SK-N-SH (cell line): ENCODE data around the gene CHRNG. TPM values are rescaled to one million over a fixed set of nuclear protein-coding genes. Genes with fewer than 3 reads are reported as not detected.

Experiments
- CTCF ChIA-PET: fragments of 300-600, 350-600 bp; formaldehyde crosslinking; extraction: SDS; loops from one replicate; lab custom pipeline; 2021; lab: Yijun Ruan, JAX
- POLR2A ChIA-PET: fragments of 350-600 bp; sonication (Branson Sonifier 250); formaldehyde crosslinking; extraction: SDS; loops from one replicate; lab custom pipeline; 2020; ENCODE audit warnings: antibody characterized with exemption, inconsistent platforms; lab: Yijun Ruan, JAX
- DNase-seq: peaks from one replicate; pipeline ENCODE4 v3.0.0; 2012
- H2AFZ ChIP-seq: fragments of 200-600 bp; sonication (generic); 2 replicates; pipeline ENCODE4 v1.8.1; 2016; ENCODE audit warnings: antibody characterized with exemption, mild to moderate bottlenecking, low read depth
- H3F3A ChIP-seq: fragments of 200-600 bp; sonication (generic); replicated peaks from 2 replicates; pipeline ENCODE3; 2016; ENCODE audit warnings: antibody characterized with exemption, mild to moderate bottlenecking; ENCODE audit not compliant: insufficient read depth
- H3K27ac ChIP-seq, 2 experiments: fragments of 200-500 bp in 1 of 2; fragments of 200-600 bp in 1 of 2; sonication (Bioruptor generic) in 1 of 2; sonication (generic), shearing (Covaris generic) in 1 of 2; 2 replicates each; pipeline versions ENCODE4 v1.5.1 to v1.6.1; 2014 to 2016; ENCODE audit warnings: low read depth in 2 of 2, inconsistent platforms in 1 of 2, low read length in 1 of 2, mild to moderate bottlenecking in 1 of 2, mixed read lengths in 1 of 2
- H3K27me3 ChIP-seq: fragments of 200-600 bp; sonication (generic), shearing (Covaris generic); 2 replicates; pipeline ENCODE4 v1.6.1; 2016; ENCODE audit warnings: mixed run types; ENCODE audit not compliant: insufficient read depth
- H3K36me3 ChIP-seq, 2 experiments: fragments of 200-500 bp in 1 of 2; fragments of 200-600 bp in 1 of 2; sonication (Bioruptor generic) in 1 of 2; sonication (generic) in 1 of 2; replicated peaks in 1 of 2; 2 replicates each; pipeline versions ENCODE3 to v1.5.1; 2014 to 2016; ENCODE audit warnings: low read length in 1 of 2, mild to moderate bottlenecking in 1 of 2; ENCODE audit not compliant: insufficient read depth in 2 of 2, control insufficient read depth in 1 of 2
- H3K4me1 ChIP-seq, 2 experiments: fragments of 200-500 bp in 1 of 2; fragments of 200-600 bp in 1 of 2; sonication (Bioruptor generic) in 1 of 2; sonication (generic), shearing (Covaris generic) in 1 of 2; 2 replicates each; pipeline versions ENCODE4 v1.5.1 to v1.6.1; 2014 to 2016; ENCODE audit warnings: low read depth in 1 of 2, low read length in 1 of 2, mixed run types in 1 of 2; ENCODE audit not compliant: insufficient read depth in 2 of 2, control insufficient read depth in 1 of 2
- H3K4me2 ChIP-seq: fragments of 200-600 bp; sonication (generic), shearing (Covaris generic); 2 replicates; pipeline ENCODE4 v1.6.1; 2017; ENCODE audit warnings: mixed run types
- H3K4me3 ChIP-seq, 2 experiments: fragments of 200-500 bp in 1 of 2; fragments of 200-600 bp in 1 of 2; sonication (Bioruptor generic) in 1 of 2; sonication (generic), shearing (Covaris generic) in 1 of 2; 2 replicates each; pipeline versions ENCODE4 v1.5.1 to v1.8.1; 2014 to 2016; ENCODE audit warnings: low read depth in 2 of 2, inconsistent platforms in 1 of 2, low read length in 1 of 2, mild to moderate bottlenecking in 1 of 2, mixed read lengths in 1 of 2, moderate library complexity in 1 of 2
- H3K79me2 ChIP-seq: fragments of 200-600 bp; sonication (generic); 2 replicates; pipeline ENCODE4 v1.8.1; 2017; ENCODE audit warnings: mild to moderate bottlenecking; ENCODE audit not compliant: insufficient read depth
- H3K9ac ChIP-seq: fragments of 200-600 bp; sonication (generic); 2 replicates; pipeline ENCODE4 v1.6.1; 2017; ENCODE audit warnings: mixed run types
- H3K9me2 ChIP-seq: fragments of 200-600 bp; sonication (generic); 2 replicates; pipeline ENCODE4 v1.6.1; 2017; ENCODE audit warnings: mixed run types
- H3K9me3 ChIP-seq: fragments of 200-600 bp; sonication (generic); 2 replicates; pipeline ENCODE4 v1.6.1; 2017; ENCODE audit warnings: mixed run types, mild to moderate bottlenecking, moderate library complexity
- H4K20me1 ChIP-seq: fragments of 200-600 bp; sonication (generic); 2 replicates; pipeline ENCODE4 v1.6.1; 2017; ENCODE audit warnings: mild to moderate bottlenecking, mixed run types; ENCODE audit not compliant: insufficient read depth
- CHD2 ChIP-seq: fragments of 150-350 bp; IDR thresholded peaks from 2 replicates; pipeline ENCODE4 v1.6.1; 2018; ENCODE audit warnings: low read length; ENCODE audit not compliant: partially characterized antibody
- ELF1 ChIP-seq: IDR thresholded peaks from 2 replicates; pipeline ENCODE4 v1.4.0; 2012
- EP300 ChIP-seq, 2 experiments: IDR thresholded peaks; 2 replicates each; pipeline versions ENCODE4 v1.4.0 to v1.6.1; 2012; ENCODE audit warnings: borderline replicate concordance in 1 of 2, low read depth in 1 of 2, low read length in 1 of 2
- FOSL2 ChIP-seq: IDR thresholded peaks from 2 replicates; pipeline ENCODE4 v1.4.0; 2012; ENCODE audit warnings: low read depth, mild to moderate bottlenecking, moderate library complexity, borderline replicate concordance
- FOXJ3 ChIP-seq: sonication (generic); formaldehyde crosslinking; IDR thresholded peaks from 2 replicates; pipeline ENCODE4 v1.5.1; 2020; ENCODE audit warnings: mild to moderate bottlenecking, missing genetic modification reagents
- FOXM1 ChIP-seq: IDR thresholded peaks from 2 replicates; pipeline ENCODE4 v1.4.0; 2012; ENCODE audit warnings: low read depth, mild to moderate bottlenecking
- GABPA ChIP-seq: IDR thresholded peaks from 2 replicates; pipeline ENCODE4 v1.4.0; 2012; ENCODE audit warnings: low read depth, mild to moderate bottlenecking
- GATA2 ChIP-seq: sonication (generic); formaldehyde crosslinking; IDR thresholded peaks from 2 replicates; pipeline ENCODE4 v1.5.0; 2020; ENCODE audit warnings: mild to moderate bottlenecking, missing genetic modification reagents
- MEF2A ChIP-seq: IDR thresholded peaks from 2 replicates; pipeline ENCODE4 v1.4.0; 2012; ENCODE audit warnings: low read depth, borderline replicate concordance
- MXI1 ChIP-seq: IDR thresholded peaks from 2 replicates; pipeline ENCODE4 v1.6.1; 2012; ENCODE audit warnings: mild to moderate bottlenecking, low read depth, low read length, improper control_type of control experiment
- NRF1 ChIP-seq: IDR thresholded peaks from 2 replicates; pipeline ENCODE4 v1.6.1; 2012; ENCODE audit warnings: low read depth, mild to moderate bottlenecking, low read length
- RAD21 ChIP-seq: IDR thresholded peaks from 2 replicates; pipeline ENCODE4 v1.6.1; 2012; ENCODE audit warnings: mild to moderate bottlenecking, low read length
- RFX5 ChIP-seq: IDR thresholded peaks from 2 replicates; pipeline ENCODE4 v1.6.1; 2012; ENCODE audit warnings: mild to moderate bottlenecking, improper control_type of control experiment, low read length
- SIN3A ChIP-seq: IDR thresholded peaks from 2 replicates; pipeline ENCODE4 v1.6.1; 2012; ENCODE audit warnings: low read depth, mild to moderate bottlenecking, low read length, moderate library complexity, borderline replicate concordance
- SMC3 ChIP-seq: IDR thresholded peaks from 2 replicates; pipeline ENCODE4 v1.6.1; 2012; ENCODE audit warnings: low read depth, low read length, improper control_type of control experiment
- TCF12 ChIP-seq: IDR thresholded peaks from 2 replicates; pipeline ENCODE4 v1.4.0; 2012
- TEAD4 ChIP-seq: IDR thresholded peaks from 2 replicates; pipeline ENCODE4 v1.4.0; 2012; ENCODE audit warnings: mild to moderate bottlenecking, borderline replicate concordance; ENCODE audit not compliant: insufficient read depth
- YY1 ChIP-seq: IDR thresholded peaks from 2 replicates; pipeline ENCODE4 v1.4.0; 2012; ENCODE audit warnings: low read depth, mild to moderate bottlenecking
- WGBS: methylation state at CpG from one replicate; pipeline ENCODE4 v1.1.6; 2017; ENCODE audit warnings: low lambda C conversion rate; 5-methylcytosine and 5-hydroxymethylcytosine counted together
- polyA plus RNA-seq, 3 experiments: library from polyadenylated mRNA; depleted of rRNA; stranded (reverse); fragments of >200 nt; gene quantifications; 2 replicates each; pipeline ENCODE4 v1.2.3, GENCODE V29; 2012
- TF ChIP-seq, protein P1 (sequence below): fragments of 150-350 bp; IDR thresholded peaks from 2 replicates; pipeline ENCODE4 v1.6.1; 2016; ENCODE audit warnings: mild to moderate bottlenecking, low read depth, low read length
- TF ChIP-seq, protein P2 (sequence below): fragments of 150-350 bp; IDR thresholded peaks from 2 replicates; pipeline ENCODE4 v1.6.1; 2017; ENCODE audit warnings: antibody characterized with exemption, low read length, low read depth, borderline replicate concordance
- TF ChIP-seq, protein P3 (sequence below): IDR thresholded peaks from 2 replicates; pipeline ENCODE4 v1.4.0; 2012; ENCODE audit warnings: low read depth
- TF ChIP-seq, protein P4 (sequence below): IDR thresholded peaks from 2 replicates; pipeline ENCODE4 v1.6.1; 2012; ENCODE audit warnings: mild to moderate bottlenecking, low read depth, low read length, moderate library complexity

CHRNG gene
- polyA plus RNA-seq, 1 of the 3 experiments (the other 2 are of a cell fraction), result not detected

DNA sequence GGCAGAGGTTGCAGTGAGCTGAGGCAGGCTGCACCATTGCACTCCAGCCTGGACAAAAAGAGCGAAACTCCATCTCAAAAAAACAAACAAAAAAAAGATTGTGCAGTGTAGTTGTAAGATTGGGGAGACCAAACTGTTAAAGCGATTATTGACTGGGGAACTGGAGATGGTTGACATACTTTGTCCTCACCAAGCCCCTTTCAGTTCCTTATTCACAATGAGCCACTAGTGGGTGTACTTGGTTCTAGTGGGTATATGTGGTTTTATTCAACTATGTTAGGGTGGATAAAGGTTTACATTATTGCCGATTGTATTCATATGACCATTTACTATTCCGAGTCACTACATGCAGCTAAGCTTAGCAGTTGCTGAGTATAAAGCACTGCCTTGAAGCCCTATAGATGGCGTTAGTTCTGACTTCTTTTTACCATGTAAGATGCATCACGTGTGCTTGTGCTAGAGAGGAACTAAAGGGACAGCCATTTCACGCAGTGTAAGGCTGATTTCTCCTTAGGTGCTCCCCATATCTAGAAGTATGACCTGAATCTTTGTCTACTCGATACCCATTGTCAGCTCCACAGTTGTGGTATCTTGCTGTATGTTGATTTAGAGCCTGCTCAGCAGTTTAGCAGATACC is 23.1 kb downstream of the CHRNG start:
- no peak for DNase-seq
- Histone ChIP-seq H3K36me3 (peaks cover 66 to 69% of the 10 kb centered on the region in 2 experiments), H3K79me2 (peaks cover 16% of the 10 kb centered on the region; the same call in 1 of the 2 replicates), H3K9ac (no peak overlapping the region), H3K27me3 (no peaks in the 10 kb centered on the region), H2AFZ (no peak overlapping the region), H4K20me1 (no peaks in the 10 kb centered on the region; the same call in 1 of the 2 replicates), H3F3A (no peaks in the 10 kb centered on the region), H3K27ac (no peak overlapping the region), H3K9me3 (no peaks in the 10 kb centered on the region), H3K9me2 (no peaks in the 10 kb centered on the region), H3K4me3 (no peak overlapping the region), H3K4me2 (no peak overlapping the region), H3K4me1 (no peaks in the 10 kb centered on the region)
- TF ChIP-seq RAD21, result no peak
- no peak for TF ChIP-seq FOXM1
- TF ChIP-seq MXI1, result no peak
- TF ChIP-seq, protein P1, sequence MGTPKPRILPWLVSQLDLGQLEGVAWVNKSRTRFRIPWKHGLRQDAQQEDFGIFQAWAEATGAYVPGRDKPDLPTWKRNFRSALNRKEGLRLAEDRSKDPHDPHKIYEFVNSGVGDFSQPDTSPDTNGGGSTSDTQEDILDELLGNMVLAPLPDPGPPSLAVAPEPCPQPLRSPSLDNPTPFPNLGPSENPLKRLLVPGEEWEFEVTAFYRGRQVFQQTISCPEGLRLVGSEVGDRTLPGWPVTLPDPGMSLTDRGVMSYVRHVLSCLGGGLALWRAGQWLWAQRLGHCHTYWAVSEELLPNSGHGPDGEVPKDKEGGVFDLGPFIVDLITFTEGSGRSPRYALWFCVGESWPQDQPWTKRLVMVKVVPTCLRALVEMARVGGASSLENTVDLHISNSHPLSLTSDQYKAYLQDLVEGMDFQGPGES, result no peak
- no peak for TF ChIP-seq MEF2A
- TF ChIP-seq RFX5, result no peak
- no peak for TF ChIP-seq ELF1
- TF ChIP-seq, protein P2, sequence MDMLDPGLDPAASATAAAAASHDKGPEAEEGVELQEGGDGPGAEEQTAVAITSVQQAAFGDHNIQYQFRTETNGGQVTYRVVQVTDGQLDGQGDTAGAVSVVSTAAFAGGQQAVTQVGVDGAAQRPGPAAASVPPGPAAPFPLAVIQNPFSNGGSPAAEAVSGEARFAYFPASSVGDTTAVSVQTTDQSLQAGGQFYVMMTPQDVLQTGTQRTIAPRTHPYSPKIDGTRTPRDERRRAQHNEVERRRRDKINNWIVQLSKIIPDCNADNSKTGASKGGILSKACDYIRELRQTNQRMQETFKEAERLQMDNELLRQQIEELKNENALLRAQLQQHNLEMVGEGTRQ, result no peak
- TF ChIP-seq TEAD4, result no peak
- no peak for TF ChIP-seq SMC3
- no peak for TF ChIP-seq CHD2
- TF ChIP-seq EP300 (IDR thresholded peaks at IDR 0.05; ENCODE audit: borderline replicate concordance in 1 of 2, low read depth in 1 of 2, low read length in 1 of 2), result no peak
- TF ChIP-seq FOXJ3 (CRISPR knock-in tag), result no peak
- TF ChIP-seq SIN3A, result no peak
- no peak for TF ChIP-seq GABPA
- no peak for TF ChIP-seq NRF1
- no peak for TF ChIP-seq TCF12
- ChIA-PET CTCF (interaction anchor here (0.9 kb wide), 1 partner anchor 18 kb away, joined by 3 read pairs; no protein-coding TSS in a partner anchor), POLR2A (no interaction called here)
- 85% methylated on average over 8 of the region's 8 CpGs for WGBS

DNA sequence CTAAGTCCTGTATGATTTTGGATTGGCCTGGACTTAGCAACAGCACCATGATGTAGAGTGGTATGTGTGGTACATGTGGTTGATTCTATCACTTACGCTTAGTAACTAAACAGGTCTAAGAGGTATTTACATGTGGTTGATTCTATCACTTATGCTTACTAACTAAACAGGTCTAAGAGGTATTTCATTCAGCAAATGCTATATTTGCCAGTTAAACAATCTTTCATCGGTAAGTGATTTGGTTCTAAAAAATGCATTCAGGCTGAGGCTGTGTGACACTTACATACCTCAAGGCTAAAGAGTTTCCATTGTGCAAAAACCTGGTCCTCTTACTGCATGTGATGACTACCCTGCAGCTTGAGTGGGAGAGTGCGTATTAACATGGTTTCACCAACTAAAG is 24.1 kb downstream of the CHRNG start:
- Histone ChIP-seq H3K9me3 (no peaks in the 10 kb centered on the region), H3K9ac (no peak overlapping the region), H3K36me3 (peaks cover 60 to 71% of the 10 kb centered on the region in 2 experiments), H3K27ac (no peak overlapping the region)
- CTCF ChIA-PET, result interaction anchor here (0.9 kb wide), 1 partner anchor 17 kb away, joined by 3 read pairs; no protein-coding TSS in a partner anchor
- no peak for DNase-seq
- TF ChIP-seq GABPA, result no peak
- TF ChIP-seq SIN3A, result no peak
- no peak for TF ChIP-seq FOSL2
- TF ChIP-seq, protein P3, sequence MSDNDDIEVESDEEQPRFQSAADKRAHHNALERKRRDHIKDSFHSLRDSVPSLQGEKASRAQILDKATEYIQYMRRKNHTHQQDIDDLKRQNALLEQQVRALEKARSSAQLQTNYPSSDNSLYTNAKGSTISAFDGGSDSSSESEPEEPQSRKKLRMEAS, result no peak
- TF ChIP-seq TEAD4, result no peak
- no peak for TF ChIP-seq ELF1
- no peak for TF ChIP-seq EP300 (IDR thresholded peaks at IDR 0.05; ENCODE audit: borderline replicate concordance in 1 of 2, low read depth in 1 of 2, low read length in 1 of 2)
- TF ChIP-seq, protein P4, sequence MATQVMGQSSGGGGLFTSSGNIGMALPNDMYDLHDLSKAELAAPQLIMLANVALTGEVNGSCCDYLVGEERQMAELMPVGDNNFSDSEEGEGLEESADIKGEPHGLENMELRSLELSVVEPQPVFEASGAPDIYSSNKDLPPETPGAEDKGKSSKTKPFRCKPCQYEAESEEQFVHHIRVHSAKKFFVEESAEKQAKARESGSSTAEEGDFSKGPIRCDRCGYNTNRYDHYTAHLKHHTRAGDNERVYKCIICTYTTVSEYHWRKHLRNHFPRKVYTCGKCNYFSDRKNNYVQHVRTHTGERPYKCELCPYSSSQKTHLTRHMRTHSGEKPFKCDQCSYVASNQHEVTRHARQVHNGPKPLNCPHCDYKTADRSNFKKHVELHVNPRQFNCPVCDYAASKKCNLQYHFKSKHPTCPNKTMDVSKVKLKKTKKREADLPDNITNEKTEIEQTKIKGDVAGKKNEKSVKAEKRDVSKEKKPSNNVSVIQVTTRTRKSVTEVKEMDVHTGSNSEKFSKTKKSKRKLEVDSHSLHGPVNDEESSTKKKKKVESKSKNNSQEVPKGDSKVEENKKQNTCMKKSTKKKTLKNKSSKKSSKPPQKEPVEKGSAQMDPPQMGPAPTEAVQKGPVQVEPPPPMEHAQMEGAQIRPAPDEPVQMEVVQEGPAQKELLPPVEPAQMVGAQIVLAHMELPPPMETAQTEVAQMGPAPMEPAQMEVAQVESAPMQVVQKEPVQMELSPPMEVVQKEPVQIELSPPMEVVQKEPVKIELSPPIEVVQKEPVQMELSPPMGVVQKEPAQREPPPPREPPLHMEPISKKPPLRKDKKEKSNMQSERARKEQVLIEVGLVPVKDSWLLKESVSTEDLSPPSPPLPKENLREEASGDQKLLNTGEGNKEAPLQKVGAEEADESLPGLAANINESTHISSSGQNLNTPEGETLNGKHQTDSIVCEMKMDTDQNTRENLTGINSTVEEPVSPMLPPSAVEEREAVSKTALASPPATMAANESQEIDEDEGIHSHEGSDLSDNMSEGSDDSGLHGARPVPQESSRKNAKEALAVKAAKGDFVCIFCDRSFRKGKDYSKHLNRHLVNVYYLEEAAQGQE, result no peak
- no peak for TF ChIP-seq GATA2 (CRISPR knock-in tag)
- TF ChIP-seq YY1, result no peak
- no peak for TF ChIP-seq TCF12
- TF ChIP-seq, all 33 proteins: peak for 0
- Histone ChIP-seq H3K9me2 (no peaks in the 10 kb centered on the region), H4K20me1 (no peaks in the 10 kb centered on the region), H3K4me1 (no peaks in the 10 kb centered on the region), H3K79me2 (peaks cover 7% of the 10 kb centered on the region; the same call in 1 of the 2 replicates), H2AFZ (no peak overlapping the region), H3K4me2 (no peak overlapping the region), H3K27me3 (no peaks in the 10 kb centered on the region), H3F3A (no peaks in the 10 kb centered on the region), H3K4me3 (no peak overlapping the region)
- POLR2A ChIA-PET, result no interaction called here
- WGBS, result 58% methylated on average over 3 of the region's 3 CpGs
